GM08714 (cell line): ENCODE results near the gene NCBP1.
"Not testable (repeated sequence)": the region's sequence is repeated elsewhere in the genome, so short reads cannot be mapped to it uniquely, and the experiment has no call there.

Source experiments
- H3K4me3 ChIP-seq: fragments of 200-500 bp; sonication (Bioruptor generic); 2 replicates; pipeline ENCODE4 v1.5.1; 2014; ENCODE audit warnings: mild to moderate bottlenecking, low read length, inconsistent platforms
- ZNF274 ChIP-seq: IDR thresholded peaks from 2 replicates; pipeline ENCODE4 v1.6.1; 2012; ENCODE audit warnings: mild to moderate bottlenecking, low read depth, low read length

NCBP1 gene

DNA sequence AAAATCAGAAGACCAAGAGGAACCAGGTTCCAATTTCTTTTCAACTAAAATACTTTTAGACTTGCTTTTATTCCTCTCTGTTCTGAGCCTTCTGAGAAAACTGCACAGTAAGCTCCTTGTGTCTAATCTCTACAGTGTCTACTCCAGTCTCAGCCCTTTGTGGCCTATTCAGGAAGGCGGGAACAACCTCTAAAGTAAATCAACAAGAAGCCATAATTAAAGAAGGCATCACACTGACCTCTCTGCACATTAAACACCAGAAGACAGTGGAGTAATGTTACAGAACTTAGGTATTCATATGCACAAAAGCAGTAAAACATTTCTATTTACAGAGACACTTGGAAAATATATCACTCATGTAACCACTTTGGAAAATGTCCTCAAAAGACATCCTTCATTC lies 48.6 kb downstream of the NCBP1 start:
- TF ChIP-seq ZNF274 = no peak
- H3K4me3 ChIP-seq = no peak overlapping the region

DNA sequence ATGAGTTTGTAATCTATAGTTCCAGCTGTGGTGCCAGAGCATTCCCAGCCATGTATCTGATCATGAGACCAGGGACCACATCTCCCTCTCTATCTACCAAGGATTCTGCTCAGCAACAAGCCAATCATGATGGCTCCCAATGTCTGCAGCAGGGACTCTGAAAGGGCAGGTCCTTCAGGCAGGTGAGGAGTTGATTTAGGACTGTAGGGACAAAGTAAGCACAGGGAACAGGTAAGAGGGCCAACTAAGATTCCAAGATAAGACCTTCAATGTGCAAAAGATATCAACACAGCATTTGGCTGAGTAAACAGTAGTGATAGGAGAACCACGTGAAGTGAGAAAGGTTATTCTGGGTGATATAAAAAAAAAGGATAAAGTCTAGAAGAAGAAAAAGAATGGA lies 55.0 kb downstream of the NCBP1 start:
- TF ChIP-seq ZNF274 = no peak
- no peak overlapping the region for H3K4me3 ChIP-seq

DNA sequence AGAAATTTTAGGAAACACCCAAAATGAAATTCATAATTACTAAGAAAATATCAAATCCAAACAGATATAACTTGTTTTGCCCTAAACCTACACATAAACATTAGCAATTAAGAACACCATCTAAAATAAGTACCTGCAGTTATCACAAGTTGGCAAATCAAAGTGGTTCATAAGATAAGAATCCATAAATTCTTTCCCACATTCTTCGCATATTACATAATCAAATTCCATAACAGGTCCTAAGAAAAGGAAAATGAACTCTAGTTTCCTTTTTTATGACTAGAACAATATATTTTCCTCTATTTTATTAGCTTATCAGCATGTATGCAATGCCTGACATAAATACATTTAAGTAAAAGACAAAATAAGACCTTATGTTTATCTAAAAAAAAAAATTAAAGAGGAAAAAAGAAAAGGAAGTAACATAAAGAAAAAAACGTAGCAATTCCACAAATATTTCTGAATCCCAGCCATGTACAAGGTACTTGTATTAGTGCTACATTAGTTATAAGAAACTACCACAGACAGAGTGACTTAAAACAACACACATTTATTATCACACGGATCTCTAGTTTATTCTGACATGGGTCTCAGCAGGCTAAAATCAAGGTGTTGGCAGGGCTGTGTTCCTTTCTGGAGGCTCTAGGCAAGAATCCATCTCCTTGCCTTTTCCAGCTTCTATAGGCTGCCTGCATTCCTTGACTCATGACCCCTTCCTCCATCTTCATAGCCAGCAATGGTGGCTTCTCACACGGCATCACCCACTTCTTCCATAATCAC lies 56.0 kb downstream of the NCBP1 start:
- TF ChIP-seq ZNF274 = no peak
- H3K4me3 ChIP-seq = no peak overlapping the region

DNA sequence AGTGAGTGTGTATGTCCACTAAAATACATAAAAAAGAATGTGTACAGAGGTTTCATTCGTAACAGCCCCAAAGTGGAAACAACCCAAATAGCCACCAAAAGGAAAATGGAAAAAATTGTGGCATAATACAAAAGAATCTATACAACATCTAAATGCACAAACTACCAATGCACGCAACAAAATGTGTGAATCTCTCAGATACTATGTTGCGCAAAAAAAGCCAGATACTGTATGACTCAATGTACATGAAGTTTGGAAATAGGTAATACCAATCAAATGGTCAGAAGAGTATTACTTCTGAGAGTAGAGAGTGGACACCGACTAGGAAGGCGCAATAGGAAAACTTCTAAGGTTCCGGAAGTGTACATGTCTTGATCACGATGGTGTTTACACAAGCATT lies 61.1 kb downstream of the NCBP1 start:
- no peak for TF ChIP-seq ZNF274

DNA sequence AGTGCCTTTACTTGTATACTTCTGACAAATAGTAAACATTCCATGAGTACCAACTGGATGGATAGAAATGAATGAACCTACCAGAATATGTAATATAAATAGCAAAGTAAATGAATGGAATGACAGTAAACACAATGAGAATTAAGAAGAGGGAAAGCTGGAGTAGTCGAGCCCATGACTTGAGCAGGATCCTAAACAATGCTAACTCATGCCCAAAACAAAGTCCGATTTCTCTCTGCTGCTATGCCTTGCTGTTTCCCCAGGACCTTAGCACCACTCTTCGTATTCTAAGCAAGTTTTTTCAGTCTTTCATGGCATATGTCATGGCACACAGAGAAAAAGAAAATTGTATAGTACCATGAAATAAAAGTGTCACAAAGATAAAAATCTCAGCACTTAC lies 61.8 kb downstream of the NCBP1 start:
- no peak for TF ChIP-seq ZNF274
- no peak overlapping the region; the same call in 1 of the 2 replicates for H3K4me3 ChIP-seq

More for the DNA sequence above, 61.1 kb downstream of the NCBP1 start:
- H3K4me3 ChIP-seq = no peak overlapping the region

DNA sequence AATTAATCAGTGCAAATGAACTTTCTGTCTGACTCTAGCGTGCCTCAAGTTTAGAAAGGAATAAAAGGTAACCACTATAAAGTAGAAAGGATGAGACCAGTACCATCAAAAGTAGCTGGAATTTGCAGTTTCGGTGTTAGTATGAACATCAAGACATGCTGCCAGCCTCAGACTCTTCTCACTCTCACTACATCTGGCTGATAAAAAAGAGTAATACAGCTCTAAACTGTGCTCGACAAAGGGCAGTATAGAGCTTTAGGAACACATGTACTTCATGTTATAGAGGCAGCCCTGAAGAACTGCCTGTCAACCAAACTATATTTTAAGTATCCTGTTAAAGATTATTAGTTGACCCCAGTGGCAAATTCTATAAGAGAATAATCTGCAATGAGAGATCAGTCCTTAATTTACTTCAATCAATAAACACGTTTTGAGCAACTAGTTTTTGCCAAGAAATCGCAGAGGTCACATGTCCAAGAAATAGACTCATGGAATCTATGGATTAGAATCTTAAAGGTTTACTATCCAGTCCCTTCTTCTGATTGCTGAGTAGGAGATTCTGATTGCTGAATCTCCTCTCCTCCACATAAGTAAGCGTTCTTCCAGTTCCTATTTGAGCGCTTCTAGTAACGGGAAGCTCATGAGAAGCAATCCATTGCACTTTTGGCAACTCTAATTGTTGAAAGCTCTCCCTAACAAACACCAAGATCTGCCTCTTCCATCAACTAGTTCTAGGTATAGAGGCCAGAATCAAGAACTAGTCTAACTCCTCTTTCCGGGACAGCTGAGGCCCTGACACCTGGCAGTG lies 62.6 kb downstream of the NCBP1 start:
- peak overlapping the region; percentile 71 for H3K4me3 ChIP-seq
- TF ChIP-seq ZNF274 = no peak

DNA sequence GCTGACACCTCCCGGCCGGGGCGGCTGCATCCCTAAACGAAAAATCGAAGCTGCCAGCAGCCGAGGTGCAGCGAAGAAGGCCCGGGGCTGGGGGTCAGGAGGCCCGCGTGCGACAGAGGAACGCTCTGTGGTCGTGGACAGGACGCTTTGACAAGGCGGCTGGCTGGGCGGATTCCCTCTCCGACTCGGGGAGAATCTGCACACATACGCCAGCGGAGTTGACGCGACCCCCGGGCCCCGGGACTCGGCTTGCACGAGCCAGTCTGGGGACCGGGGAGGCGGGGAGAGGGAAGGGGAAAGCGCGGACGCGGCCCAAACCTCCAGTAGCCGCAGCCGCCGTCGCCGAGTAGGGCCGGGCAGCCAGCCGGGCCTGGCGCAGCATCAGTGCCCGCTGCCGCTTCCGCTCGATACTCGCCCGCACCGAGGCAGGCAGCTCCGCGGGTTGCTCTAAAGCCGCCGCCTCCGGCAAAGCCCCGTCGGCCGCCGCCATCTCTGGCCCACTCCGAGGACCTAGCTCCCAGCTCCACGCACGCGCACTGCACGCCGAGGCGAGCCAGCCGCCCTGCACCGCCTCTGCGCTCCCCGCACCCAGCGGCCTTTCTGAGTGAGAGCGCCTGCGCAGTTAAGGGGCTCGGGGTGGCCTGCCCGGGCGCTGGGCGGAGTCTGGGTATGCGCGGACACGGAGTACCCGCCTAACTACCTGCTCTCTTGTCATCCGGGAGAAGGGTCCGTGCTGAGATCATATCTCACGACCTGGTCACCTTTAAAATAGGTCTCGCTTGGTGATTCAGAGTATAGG lies 63.4 kb downstream of the NCBP1 start, which contains the start of gene XPA:
Gene XPA (minus strand): TSS at position 538 of the 799 bp plus-strand sequence. CDS start 48 bp downstream, at position 490.
- peak within 1 kb of the TSS; percentile 71 for H3K4me3 ChIP-seq
- TF ChIP-seq ZNF274 = no peak

DNA sequence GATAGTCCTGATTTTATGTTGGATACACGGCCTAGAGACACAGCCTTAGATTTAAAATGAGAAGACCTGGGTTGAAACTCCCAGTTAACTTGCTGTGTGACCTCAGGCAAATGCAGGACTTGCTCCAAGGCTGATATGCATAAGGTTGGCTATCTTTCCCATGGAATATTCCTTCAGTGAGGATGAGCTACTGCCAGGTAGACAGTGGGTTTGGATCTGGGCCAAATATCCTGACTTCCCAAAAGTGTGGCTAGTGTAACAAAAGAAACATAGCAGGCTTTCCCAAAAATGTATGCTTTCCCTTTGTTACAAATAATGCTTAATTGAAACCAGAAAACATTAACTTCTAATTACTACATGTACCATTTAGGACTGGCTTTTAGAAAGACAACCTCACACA lies 64.2 kb downstream of the NCBP1 start:
- peak overlapping the region; percentile 63; the same call in 1 of the 2 replicates for H3K4me3 ChIP-seq
- no peak for TF ChIP-seq ZNF274

DNA sequence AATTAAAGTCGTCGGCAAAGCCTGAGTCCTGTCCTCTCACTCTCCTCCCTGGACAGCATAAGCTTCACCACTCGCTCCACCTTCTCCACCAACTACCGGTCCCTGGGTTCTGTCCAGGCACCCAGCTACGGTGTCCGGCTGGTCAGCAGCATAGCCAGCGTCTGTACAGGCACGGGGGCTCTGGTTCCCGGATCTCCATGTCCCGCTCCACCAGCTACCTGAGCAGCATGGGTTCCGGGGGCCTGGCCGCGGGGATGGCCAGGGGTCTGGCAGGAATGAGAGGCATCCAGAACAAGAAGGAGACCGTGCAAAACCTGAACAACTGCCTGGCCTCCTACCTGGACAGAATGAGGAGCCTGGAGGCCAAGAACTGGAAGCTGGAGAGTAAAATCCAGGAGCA lies 65.2 kb downstream of the NCBP1 start:
- TF ChIP-seq ZNF274 = no peak
- H3K4me3 ChIP-seq = no peak overlapping the region

DNA sequence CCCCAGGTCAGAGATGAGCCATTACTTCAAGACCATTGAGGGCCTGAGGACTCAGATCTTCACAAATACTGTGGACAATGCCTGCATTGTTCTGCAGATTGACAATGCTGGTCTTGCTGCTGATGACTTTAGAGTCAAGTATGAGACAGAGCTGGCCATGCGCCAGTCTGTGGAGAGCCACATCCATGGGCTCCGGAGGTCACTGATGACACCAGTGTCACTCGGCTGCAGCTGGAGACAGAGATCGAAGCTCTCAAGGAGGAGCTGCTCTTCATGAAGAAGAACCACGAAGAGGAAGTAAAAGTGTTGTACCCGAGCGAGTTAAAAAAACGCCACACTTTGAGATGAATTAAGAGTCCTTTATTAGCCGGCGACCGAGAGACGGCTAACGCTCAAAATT lies 65.7 kb downstream of the NCBP1 start:
- not testable (repeated sequence) for H3K4me3 ChIP-seq

DNA sequence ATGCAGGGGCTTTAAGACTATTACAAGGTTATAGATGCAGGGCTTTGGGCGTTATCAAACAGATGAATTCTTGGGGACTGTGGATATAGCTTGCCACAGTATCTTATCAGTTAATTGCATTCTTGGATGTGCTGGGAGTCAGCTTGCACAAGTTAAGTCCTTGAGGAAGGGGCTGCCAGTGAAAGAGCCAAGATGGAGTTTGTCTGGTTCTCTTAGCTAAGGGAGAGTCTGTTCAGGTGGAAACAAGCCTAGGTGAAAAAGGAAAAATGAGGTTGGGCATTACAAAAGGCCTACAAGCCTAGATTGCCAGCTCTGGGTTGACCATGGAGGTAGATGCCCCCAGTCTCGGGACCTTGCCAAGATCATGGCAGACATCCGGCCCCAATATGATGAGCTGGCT lies 66.2 kb downstream of the NCBP1 start:
- not testable (repeated sequence) for H3K4me3 ChIP-seq

DNA sequence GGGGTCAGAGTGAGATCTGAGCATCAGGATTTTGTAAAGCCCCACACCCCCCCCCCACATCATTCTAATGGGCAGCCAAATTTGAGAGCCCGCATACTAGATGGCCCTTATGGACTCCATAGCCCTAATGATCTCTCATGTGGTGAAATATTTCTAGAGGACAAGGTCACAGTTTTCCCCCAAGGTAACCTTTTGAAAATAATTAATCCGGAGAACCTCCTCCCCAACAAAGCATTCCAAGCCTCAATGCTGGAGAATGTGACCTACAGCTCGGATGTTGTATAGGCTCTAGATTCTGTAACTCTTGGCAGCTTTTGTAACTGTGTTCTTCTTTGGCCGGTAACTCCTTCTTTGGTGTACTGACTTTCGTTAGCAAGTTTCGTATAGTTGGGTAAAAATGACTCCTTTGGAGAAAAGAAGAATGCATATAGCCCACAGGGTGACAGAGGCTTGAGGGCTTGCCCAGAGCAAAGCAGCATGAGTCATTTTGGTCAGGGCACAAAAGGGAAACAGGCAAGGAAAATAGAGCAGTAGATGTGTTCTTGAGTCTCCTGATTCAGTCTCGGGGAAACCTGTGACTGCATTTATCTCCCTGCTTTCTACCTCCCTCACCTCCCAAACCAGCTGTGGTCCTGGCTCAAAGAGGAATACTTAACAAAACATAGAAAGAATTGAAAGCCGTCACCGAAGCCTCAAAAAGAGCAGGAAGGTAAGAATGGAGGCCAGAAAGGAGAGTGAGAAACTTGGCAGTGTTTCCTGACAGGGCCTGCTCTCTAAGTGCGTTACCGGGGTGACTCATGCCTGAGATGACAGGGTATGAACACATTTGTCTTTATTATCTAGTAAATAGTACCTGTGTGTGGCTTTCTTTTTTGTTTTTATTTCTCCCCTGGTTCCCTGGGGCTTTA lies 70.1 kb downstream of the NCBP1 start:
- TF ChIP-seq ZNF274 = no peak
- H3K4me3 ChIP-seq = no peak overlapping the region

DNA sequence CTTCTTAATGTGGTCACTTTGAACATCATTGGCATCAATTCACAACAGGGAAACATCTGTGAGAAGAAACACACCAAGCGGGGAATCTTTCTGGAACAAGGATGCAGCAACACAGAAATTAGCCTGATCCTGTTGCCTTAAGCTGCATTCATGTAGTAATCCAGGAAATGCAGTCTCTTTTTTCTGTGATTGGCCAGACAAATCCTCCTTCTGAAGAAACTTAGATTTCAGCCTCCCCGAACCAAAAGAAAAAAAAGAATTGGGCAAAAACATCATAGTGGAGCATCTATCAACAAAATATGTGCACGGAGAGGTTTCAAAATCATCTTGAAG lies 70.7 kb downstream of the NCBP1 start:
- TF ChIP-seq ZNF274 = no peak
- H3K4me3 ChIP-seq = no peak overlapping the region

DNA sequence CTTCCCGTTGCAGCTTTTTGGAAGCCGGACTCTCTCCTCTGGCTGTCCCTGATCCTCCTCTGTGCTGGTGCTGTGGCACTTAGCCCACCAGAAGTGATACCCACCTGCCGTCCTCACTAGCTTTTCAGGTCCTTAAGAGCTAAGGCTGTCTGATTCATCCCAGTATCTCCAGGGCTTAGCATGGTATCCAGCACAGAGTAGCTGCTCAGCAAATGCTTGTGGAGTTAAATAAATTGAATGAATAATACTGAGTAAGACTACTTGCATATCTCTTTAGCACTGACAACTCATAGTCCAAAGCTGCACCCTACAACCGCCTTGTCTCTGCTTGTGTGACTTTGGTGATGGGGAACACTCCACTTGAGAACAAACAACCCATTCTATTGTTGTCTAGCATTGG lies 71.2 kb downstream of the NCBP1 start:
- TF ChIP-seq ZNF274 = no peak
- H3K4me3 ChIP-seq = no peak overlapping the region
